Measurements from ENCODE around the gene CES2.
"Not testable (repeated sequence)": the region's sequence is repeated elsewhere in the genome, so short reads cannot be mapped to it uniquely, and the experiment has no call there.

Gene CES2

DNA sequence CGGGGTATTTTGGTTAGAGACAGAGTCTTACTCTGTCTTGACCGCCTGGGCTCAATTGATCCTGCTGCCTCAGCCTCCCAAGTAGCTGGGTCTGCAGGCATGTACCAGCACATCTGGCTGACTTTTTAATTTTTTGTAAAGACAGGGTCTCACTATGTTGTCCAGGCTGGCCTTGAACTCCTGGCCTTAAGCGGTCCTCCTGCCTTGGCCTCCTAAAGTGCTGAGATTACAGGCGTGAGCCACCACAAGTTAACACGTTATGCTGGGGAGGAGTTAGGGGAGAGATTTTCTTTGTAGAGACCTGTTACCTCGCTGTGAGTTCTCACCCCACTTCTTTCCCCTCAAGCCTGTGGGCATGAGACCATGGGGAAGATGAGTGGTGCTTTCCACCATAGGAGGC lies 51.2 kb downstream of the CES2 start:
- Histone ChIP-seq H3K27ac (ENCODE audit: low read length) (no peak overlapping the region), H3K4me2 (ENCODE audit: low read length) (no peak overlapping the region), H3K9ac (ENCODE audit: low read length) (no peak overlapping the region), H3K79me2 (ENCODE audit: low read length) (no peaks in the 10 kb centered on the region), H2AFZ (ENCODE audit: low read depth, low read length) (no peak overlapping the region), H3K36me3 (replicated peaks; ENCODE audit: low read depth, low read length) (no peaks in the 10 kb centered on the region), H4K20me1 (ENCODE audit: insufficient read depth, low read length) (no peaks in the 10 kb centered on the region), H3K9me3 (ENCODE audit: insufficient read depth, low read length) (no peaks in the 10 kb centered on the region), H3K4me3 (ENCODE audit: low read length) (no peak overlapping the region), H3K27me3 (ENCODE audit: low read depth, low read length) (no peaks in the 10 kb centered on the region), H3K4me1 (ENCODE audit: low read length) (no peaks in the 10 kb centered on the region)
- TF ChIP-seq, protein P1, sequence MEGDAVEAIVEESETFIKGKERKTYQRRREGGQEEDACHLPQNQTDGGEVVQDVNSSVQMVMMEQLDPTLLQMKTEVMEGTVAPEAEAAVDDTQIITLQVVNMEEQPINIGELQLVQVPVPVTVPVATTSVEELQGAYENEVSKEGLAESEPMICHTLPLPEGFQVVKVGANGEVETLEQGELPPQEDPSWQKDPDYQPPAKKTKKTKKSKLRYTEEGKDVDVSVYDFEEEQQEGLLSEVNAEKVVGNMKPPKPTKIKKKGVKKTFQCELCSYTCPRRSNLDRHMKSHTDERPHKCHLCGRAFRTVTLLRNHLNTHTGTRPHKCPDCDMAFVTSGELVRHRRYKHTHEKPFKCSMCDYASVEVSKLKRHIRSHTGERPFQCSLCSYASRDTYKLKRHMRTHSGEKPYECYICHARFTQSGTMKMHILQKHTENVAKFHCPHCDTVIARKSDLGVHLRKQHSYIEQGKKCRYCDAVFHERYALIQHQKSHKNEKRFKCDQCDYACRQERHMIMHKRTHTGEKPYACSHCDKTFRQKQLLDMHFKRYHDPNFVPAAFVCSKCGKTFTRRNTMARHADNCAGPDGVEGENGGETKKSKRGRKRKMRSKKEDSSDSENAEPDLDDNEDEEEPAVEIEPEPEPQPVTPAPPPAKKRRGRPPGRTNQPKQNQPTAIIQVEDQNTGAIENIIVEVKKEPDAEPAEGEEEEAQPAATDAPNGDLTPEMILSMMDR (IDR thresholded peaks at IDR 0.05; ENCODE audit: low read depth, low read length), result no peak
- TF ChIP-seq EZH2phosphoT487 (IDR thresholded peaks at IDR 0.05; ENCODE audit: low read depth), result no peak

DNA sequence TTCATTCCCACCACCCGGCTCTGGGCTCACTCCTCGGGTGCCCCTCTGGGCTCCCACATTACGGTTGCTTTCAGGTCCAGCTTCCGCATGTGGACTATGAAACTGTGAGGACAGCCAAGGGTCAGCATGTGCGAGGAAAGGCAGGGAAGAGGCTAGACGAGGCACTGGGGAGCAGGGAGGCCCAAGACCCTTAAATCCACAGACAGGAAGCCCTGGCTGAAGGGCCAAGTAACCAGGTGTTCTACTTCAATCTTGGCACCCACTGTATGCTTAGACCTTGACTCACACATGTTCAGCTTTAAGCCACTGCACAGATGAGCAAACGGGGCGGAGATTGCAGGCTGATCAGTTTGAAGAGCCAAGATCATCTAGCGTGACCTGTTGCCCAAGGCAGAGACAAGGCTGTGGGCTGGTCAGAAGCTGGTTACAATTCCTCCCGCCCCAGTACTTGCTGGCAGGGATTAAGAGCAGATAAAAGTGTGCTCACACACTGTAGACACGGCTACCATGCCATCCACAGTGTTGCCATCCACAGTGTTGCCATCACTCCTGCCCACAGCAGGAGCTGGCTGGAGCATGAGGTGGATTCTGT lies 53.0 kb downstream of the CES2 start, which contains the start of gene CES4A:
Gene CES4A, plus strand, starts transcription at position 393 of the 592 bp plus-strand sequence. Its CDS starts 184 bp downstream, at position 577.
- Histone ChIP-seq H3K79me2 (ENCODE audit: low read length) (no peaks in the 10 kb centered on the region), H3K4me1 (ENCODE audit: low read length) (no peaks in the 10 kb centered on the region), H3K27ac (ENCODE audit: low read length) (no peak within 1 kb of the TSS), H3K9me3 (ENCODE audit: insufficient read depth, low read length) (no peaks in the 10 kb centered on the region), H2AFZ (ENCODE audit: low read depth, low read length) (no peak within 1 kb of the TSS), H4K20me1 (ENCODE audit: insufficient read depth, low read length) (no peaks in the 10 kb centered on the region), H3K27me3 (ENCODE audit: low read depth, low read length) (no peaks in the 10 kb centered on the region), H3K9ac (ENCODE audit: low read length) (no peak within 1 kb of the TSS), H3K4me3 (ENCODE audit: low read length) (no peak within 1 kb of the TSS), H3K4me2 (ENCODE audit: low read length) (no peak within 1 kb of the TSS), H3K36me3 (replicated peaks; ENCODE audit: low read depth, low read length) (no peaks in the 10 kb centered on the region)
- TF ChIP-seq EZH2phosphoT487 (IDR thresholded peaks at IDR 0.05; ENCODE audit: low read depth), result no peak
- TF ChIP-seq, protein P1 (IDR thresholded peaks at IDR 0.05; ENCODE audit: low read depth, low read length), result no peak

DNA sequence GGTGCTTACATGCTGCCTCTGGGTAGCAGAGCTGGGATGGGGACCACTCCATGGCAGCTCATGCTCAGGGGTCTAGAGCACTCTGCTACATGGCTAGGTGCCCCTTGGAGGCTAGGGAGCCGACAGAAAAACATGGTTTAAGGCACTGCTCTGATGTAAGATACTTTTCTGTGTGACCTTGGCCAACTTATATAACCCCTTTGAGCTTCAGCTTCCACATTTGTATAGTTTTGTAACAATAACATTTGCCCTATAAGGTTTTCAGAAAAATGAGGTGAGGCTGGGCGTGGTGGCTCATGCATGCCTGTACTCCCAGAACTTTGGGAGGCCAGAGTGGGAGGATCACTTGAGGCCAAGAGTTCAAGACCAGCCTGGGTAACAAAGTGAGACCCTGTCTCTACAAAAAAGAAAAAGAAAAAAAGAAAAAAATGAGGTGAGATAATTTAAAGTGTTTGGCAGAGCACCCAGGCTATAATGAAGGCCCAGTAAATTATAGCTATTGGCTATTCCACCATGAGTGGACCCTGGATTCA lies 56.3 kb downstream of the CES2 start:
- Histone ChIP-seq H3K9me3 (ENCODE audit: insufficient read depth, low read length) (no peaks in the 10 kb centered on the region), H3K9ac (ENCODE audit: low read length) (no peak overlapping the region), H3K79me2 (ENCODE audit: low read length) (no peaks in the 10 kb centered on the region), H2AFZ (ENCODE audit: low read depth, low read length) (no peak overlapping the region), H3K36me3 (replicated peaks; ENCODE audit: low read depth, low read length) (no peaks in the 10 kb centered on the region), H3K27me3 (ENCODE audit: low read depth, low read length) (no peaks in the 10 kb centered on the region), H3K4me3 (ENCODE audit: low read length) (no peak overlapping the region), H3K4me1 (ENCODE audit: low read length) (no peaks in the 10 kb centered on the region), H4K20me1 (ENCODE audit: insufficient read depth, low read length) (no peaks in the 10 kb centered on the region), H3K4me2 (ENCODE audit: low read length) (no peak overlapping the region), H3K27ac (ENCODE audit: low read length) (no peak overlapping the region)
- no peak for TF ChIP-seq EZH2phosphoT487 (IDR thresholded peaks at IDR 0.05; ENCODE audit: low read depth)
- TF ChIP-seq, protein P1 (IDR thresholded peaks at IDR 0.05; ENCODE audit: low read depth, low read length), result no peak

DNA sequence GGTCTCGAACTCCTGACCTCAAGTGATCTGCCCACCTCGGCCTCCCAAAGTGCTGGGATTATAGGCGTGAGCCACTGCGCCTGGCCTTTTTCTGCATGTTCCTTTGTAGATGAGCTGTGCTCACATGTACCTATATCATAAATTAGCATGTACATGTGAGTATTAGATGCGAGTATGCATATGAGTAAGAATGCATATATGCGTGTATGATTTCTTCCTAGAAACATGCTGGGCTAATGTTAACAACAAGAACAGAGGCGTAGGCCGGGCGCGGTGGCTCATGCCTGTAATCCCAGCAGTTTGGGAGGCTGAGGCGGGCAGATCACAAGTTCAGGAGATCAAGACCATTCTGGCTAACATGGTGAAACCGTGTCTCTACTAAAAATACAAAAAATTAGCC lies 58.2 kb downstream of the CES2 start:
- not testable (repeated sequence) for H3K36me3 ChIP-seq (replicated peaks; ENCODE audit: low read depth, low read length)

More for the DNA sequence above, 58.2 kb downstream of the CES2 start:
- not testable (repeated sequence) for H4K20me1 ChIP-seq (ENCODE audit: insufficient read depth, low read length); H3K27ac ChIP-seq (ENCODE audit: low read length); H3K4me2 ChIP-seq (ENCODE audit: low read length); H3K4me3 ChIP-seq (ENCODE audit: low read length); H3K9ac ChIP-seq (ENCODE audit: low read length); H3K4me1 ChIP-seq (ENCODE audit: low read length); H3K27me3 ChIP-seq (ENCODE audit: low read depth, low read length); H3K9me3 ChIP-seq (ENCODE audit: insufficient read depth, low read length); H2AFZ ChIP-seq (ENCODE audit: low read depth, low read length); H3K79me2 ChIP-seq (ENCODE audit: low read length)
